WERI-Rb-1 (cell line): Measurements from ENCODE around the gene CNN3.

ENCODE experiments used
- DNase-seq: peaks from one replicate; pipeline ENCODE4 v3.0.0-alpha.2; 2020
- H3K27ac ChIP-seq: fragments of 250-450 bp; sonication (Bioruptor Pico); 2 replicates; pipeline ENCODE4 v1.5.1; 2020; ENCODE audit warnings: mild to moderate bottlenecking, moderate library complexity
- H3K27me3 ChIP-seq: fragments of 250-450 bp; sonication (Bioruptor Pico); 2 replicates; pipeline ENCODE4 v1.5.1; 2021; ENCODE audit warnings: mild to moderate bottlenecking, low read depth, moderate library complexity; ENCODE audit not compliant: insufficient read depth, severe bottlenecking
- H3K36me3 ChIP-seq: fragments of 250-450 bp; sonication (Bioruptor Pico); 2 replicates; pipeline ENCODE4 v1.5.1; 2020; ENCODE audit warnings: mild to moderate bottlenecking, moderate library complexity
- H3K4me3 ChIP-seq: 2 replicates; pipeline ENCODE4 v1.5.1; 2011; ENCODE audit warnings: low read depth, mild to moderate bottlenecking, control low read depth, low read length
- H3K9me3 ChIP-seq: fragments of 250-450 bp; sonication (Bioruptor Pico); 2 replicates; pipeline ENCODE4 v1.5.1; 2021; ENCODE audit warnings: mild to moderate bottlenecking, moderate library complexity; ENCODE audit not compliant: severe bottlenecking
- TF ChIP-seq, protein P1 (sequence below): IDR thresholded peaks from 2 replicates; pipeline ENCODE4 v1.5.1; 2011; ENCODE audit warnings: low read depth, mild to moderate bottlenecking, control low read depth, inconsistent platforms, low read length

CNN3 gene

DNA sequence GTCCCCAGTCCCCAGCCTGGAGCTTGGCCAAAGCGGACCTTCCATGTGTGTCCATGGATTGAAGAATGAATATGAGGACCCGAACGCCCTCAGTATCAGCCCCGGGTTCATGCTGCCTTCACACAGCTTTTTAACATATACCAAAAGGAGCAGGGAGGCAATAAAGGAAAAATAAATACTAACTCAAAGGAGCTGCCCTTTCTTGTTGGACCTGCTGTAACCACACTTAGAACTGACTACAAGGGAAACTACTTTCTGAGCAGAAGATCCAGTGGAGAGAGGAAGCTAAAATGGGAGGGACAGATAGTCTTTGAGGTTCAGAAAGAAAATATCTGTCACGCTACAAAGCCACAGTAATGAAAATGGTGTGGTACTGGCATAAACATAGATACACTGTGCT lies 48.6 kb downstream of the CNN3 start:
- H3K27ac ChIP-seq, result no peak overlapping the region
- no peaks in the 10 kb centered on the region for H3K27me3 ChIP-seq
- TF ChIP-seq, protein P1, sequence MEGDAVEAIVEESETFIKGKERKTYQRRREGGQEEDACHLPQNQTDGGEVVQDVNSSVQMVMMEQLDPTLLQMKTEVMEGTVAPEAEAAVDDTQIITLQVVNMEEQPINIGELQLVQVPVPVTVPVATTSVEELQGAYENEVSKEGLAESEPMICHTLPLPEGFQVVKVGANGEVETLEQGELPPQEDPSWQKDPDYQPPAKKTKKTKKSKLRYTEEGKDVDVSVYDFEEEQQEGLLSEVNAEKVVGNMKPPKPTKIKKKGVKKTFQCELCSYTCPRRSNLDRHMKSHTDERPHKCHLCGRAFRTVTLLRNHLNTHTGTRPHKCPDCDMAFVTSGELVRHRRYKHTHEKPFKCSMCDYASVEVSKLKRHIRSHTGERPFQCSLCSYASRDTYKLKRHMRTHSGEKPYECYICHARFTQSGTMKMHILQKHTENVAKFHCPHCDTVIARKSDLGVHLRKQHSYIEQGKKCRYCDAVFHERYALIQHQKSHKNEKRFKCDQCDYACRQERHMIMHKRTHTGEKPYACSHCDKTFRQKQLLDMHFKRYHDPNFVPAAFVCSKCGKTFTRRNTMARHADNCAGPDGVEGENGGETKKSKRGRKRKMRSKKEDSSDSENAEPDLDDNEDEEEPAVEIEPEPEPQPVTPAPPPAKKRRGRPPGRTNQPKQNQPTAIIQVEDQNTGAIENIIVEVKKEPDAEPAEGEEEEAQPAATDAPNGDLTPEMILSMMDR, result no peak
- peaks cover 3% of the 10 kb centered on the region; the same call in 1 of the 2 replicates for H3K36me3 ChIP-seq
- H3K9me3 ChIP-seq, result no peaks in the 10 kb centered on the region
- no peak for DNase-seq
- no peak overlapping the region for H3K4me3 ChIP-seq

DNA sequence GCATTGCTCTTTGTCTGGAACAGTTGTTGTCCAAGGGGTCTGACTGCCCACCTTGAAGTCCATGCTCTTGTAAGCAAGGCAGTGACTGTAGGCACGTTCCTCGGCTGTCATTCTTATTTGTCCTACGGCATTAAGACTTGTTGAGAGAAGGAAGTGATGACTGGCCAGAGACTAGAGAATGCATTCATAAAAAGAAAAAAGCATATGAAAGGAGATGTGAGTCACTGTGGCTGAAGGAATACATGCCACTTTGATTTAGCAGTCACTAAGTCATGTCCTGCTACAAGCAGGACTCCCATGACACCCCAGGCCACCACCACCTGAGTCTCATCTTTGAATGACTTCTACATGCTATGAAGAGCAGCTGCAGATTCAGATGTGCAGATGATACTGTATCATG lies 50.5 kb downstream of the CNN3 start:
- TF ChIP-seq, protein P1, result no peak
- no peak overlapping the region for H3K4me3 ChIP-seq

DNA sequence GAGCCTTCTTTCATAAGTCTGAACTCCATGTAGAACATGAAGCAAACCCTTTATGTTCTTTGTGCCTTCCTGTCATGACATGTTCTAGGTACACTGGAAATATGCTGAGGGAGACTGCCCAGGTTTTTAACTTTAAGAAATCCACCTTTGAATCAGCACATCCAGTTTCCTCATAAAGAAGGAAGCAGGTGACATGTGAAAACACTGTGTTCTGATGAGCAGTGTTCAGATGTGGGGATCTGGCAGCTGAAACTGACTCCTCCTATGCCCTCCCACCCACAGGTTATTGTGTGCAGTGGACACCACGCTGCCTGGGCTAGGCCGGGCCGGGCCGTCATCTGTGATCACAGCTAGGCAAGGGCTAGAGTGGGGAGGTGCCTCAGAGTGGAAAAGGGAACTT lies 51.1 kb downstream of the CNN3 start:
- DNase-seq, result no peak
- TF ChIP-seq, protein P1, result no peak
- Histone ChIP-seq H3K9me3 (no peaks in the 10 kb centered on the region), H3K36me3 (peaks cover 3% of the 10 kb centered on the region; the same call in 1 of the 2 replicates), H3K27ac (no peak overlapping the region), H3K27me3 (no peaks in the 10 kb centered on the region), H3K4me3 (no peak overlapping the region)

More for the DNA sequence above, 50.5 kb downstream of the CNN3 start:
- DNase-seq, result no peak
- no peaks in the 10 kb centered on the region for H3K9me3 ChIP-seq
- H3K27me3 ChIP-seq, result no peaks in the 10 kb centered on the region
- peaks cover 3% of the 10 kb centered on the region; the same call in 1 of the 2 replicates for H3K36me3 ChIP-seq
- no peak overlapping the region for H3K27ac ChIP-seq

DNA sequence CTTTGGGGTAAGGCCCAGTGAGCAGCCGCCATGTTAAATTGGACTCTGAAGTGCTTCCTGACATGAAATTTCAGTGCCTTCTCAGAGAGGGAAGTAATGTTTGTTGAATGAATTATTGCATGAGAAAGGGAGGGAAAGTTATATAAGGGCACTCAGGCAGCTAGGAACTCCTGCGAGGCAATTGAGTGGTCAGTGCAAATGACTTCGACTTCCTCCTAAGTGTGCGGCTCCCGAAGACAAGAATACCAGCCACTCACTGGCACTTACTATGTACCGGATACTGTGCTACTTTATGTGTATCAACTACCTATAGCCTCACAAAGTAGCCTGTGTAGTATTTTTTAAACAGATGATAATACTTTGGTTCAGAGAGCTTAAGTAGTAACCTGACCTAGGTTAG lies 52.5 kb downstream of the CNN3 start:
- no peaks in the 10 kb centered on the region for H3K27me3 ChIP-seq
- H3K4me3 ChIP-seq, result no peak overlapping the region
- peaks cover 3% of the 10 kb centered on the region; the same call in 1 of the 2 replicates for H3K36me3 ChIP-seq
- peak overlapping the region; percentile 57 for H3K27ac ChIP-seq
- DNase-seq, result no peak
- TF ChIP-seq, protein P1, result no peak
- no peaks in the 10 kb centered on the region for H3K9me3 ChIP-seq

DNA sequence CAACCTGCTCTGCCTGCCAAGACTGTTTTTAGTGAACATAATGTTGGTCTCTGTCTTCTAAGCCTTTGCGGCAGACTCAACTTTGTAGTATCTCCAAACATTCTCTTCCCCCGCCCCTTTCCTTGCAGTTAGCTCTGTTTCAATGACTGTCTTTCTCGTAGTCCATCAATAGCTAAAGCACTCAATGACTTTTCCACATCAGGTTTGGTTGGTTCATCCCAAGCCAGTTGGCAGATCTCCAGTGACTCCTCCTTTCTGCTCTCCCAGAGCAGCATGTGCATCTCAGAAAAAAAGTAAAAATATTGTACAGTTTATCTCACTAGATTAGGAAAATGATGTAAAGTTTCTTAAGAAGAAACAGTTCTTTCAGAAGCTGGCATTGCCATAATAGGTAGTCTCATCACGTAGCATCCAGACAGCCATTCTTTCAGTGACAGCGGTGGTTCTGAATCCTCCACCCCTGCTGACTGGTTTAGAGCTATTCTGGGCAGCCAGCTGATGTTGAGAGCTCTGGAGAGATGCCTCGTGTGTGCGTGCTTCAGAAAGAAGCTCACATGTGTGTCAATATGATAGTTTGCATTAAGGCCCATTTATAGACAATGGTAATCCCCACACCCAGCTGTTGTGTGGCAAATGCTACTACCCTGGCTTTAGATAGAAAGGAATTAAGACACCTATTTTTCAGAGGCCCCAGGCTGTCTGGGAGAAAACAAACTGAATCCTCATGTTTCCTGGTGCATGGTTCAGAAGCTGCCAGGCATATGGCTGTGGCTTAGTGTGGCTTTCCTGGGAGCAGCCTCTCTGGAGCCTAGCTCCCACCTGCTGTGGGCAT lies 53.2 kb downstream of the CNN3 start:
- peaks cover 3% of the 10 kb centered on the region; the same call in 1 of the 2 replicates for H3K36me3 ChIP-seq
- no peaks in the 10 kb centered on the region for H3K27me3 ChIP-seq
- H3K27ac ChIP-seq, result peak overlapping the region; percentile 57
- TF ChIP-seq, protein P1, result no peak
- peak; percentile 71 for DNase-seq
- no peaks in the 10 kb centered on the region for H3K9me3 ChIP-seq
- no peak overlapping the region for H3K4me3 ChIP-seq
